A549 (cell line): ENCODE measurements around the gene ERFL. TPM values are rescaled to one million over a fixed set of nuclear protein-coding genes. Genes with fewer than 3 reads are reported as not detected.
A peak's percentile ranks its signal among the peaks of the same experiment; 100 is the strongest.

Experiments
- ATAC-seq, 2 experiments: fragments of 200-7000 bp in 1 of 2; fragments of >200 bp in 1 of 2; cut with Nextera tagmentation in 1 of 2; cut with Tn5 transposase in 1 of 2; 3 replicates each; pipeline versions ENCODE4 v1.8.0 to v1.9.1; 2018 to 2020; ENCODE audit warnings: mild to moderate bottlenecking in 1 of 2, moderate library complexity in 1 of 2
- CTCF ChIA-PET: fragments of 300-600 bp; sonication (Branson Sonifier 250); formaldehyde crosslinking; extraction: SDS; loops from one replicate; lab custom pipeline; 2021; ENCODE audit warnings: antibody characterized with exemption, inconsistent platforms; lab: Yijun Ruan, JAX
- POLR2A ChIA-PET: fragments of 350-600 bp; formaldehyde crosslinking; extraction: SDS; loops from one replicate; lab custom pipeline; 2021; ENCODE audit warnings: antibody characterized with exemption, inconsistent platforms; lab: Yijun Ruan, JAX
- DNase-seq, 2 experiments: peaks; one replicate each; pipeline versions ENCODE4 v3.0.0 to v3.0.0-alpha.2; 2011 to 2016; ENCODE audit warnings: low read depth in 1 of 2, low spot score in 1 of 2
- FAIRE-seq: peaks from 2 replicates; lab custom pipeline; 2011; peaks lifted over from hg19 to GRCh38; lab: Jason Lieb, UNC
- H3K27ac ChIP-seq, 2 experiments: fragments of >200 bp; sonication (Bioruptor Twin); formaldehyde crosslinking; 3 replicates each; pipeline ENCODE4 v1.5.1; 2016 to 2017
- H3K4me1 ChIP-seq: fragments of >200 bp; sonication (Bioruptor Twin); formaldehyde crosslinking; 3 replicates; pipeline ENCODE4 v1.6.1; 2016
- H3K4me2 ChIP-seq: fragments of >200 bp; sonication (Bioruptor Twin); formaldehyde crosslinking; 3 replicates; pipeline ENCODE4 v1.6.1; 2016
- H3K4me3 ChIP-seq: fragments of >200 bp; sonication (Bioruptor Twin); formaldehyde crosslinking; 3 replicates; pipeline ENCODE4 v1.5.1; 2016
- H3K9me3 ChIP-seq: fragments of >200 bp; sonication (Bioruptor Twin); formaldehyde crosslinking; 3 replicates; pipeline ENCODE4 v1.6.1; 2016
- BHLHE40 ChIP-seq: IDR thresholded peaks from 2 replicates; pipeline ENCODE4 v1.6.1; 2012; ENCODE audit warnings: low read depth, low read length, inconsistent platforms
- CBX2 ChIP-seq: fragments of 200-600 bp; sonication (generic); IDR thresholded peaks from 2 replicates; pipeline ENCODE4 v1.6.1; 2016; ENCODE audit warnings: low read depth, mild to moderate bottlenecking, borderline replicate concordance
- CEBPB ChIP-seq, 2 experiments: fragments of >200 bp in 1 of 2; sonication (Bioruptor Twin) in 1 of 2; formaldehyde crosslinking in 1 of 2; IDR thresholded peaks; 2 replicates each; pipeline ENCODE4 v1.6.1; 2012 to 2016
- ELK1 ChIP-seq: fragments of 150-350 bp; IDR thresholded peaks from 2 replicates; pipeline ENCODE4 v1.6.1; 2014; ENCODE audit warnings: low read depth, mild to moderate bottlenecking, low read length
- EP300 ChIP-seq, 2 experiments: fragments of >200 bp; sonication (Bioruptor Twin); formaldehyde crosslinking; IDR thresholded peaks; 2 replicates in 1 of 2; 3 replicates in 1 of 2; pipeline ENCODE4 v1.6.1; 2016 to 2017
- ESRRA ChIP-seq: fragments of 150-350 bp; IDR thresholded peaks from 2 replicates; pipeline ENCODE4 v1.6.1; 2014; ENCODE audit warnings: mild to moderate bottlenecking, low read length, borderline replicate concordance
- FOSB ChIP-seq: fragments of 250-450 bp; sonication (Bioruptor Pico); IDR thresholded peaks from 2 replicates; pipeline ENCODE4 v1.5.0; 2020; ENCODE audit warnings: mild to moderate bottlenecking, moderate library complexity
- FOXS1 ChIP-seq: fragments of 250-450 bp; sonication (Bioruptor Pico); IDR thresholded peaks from 2 replicates; pipeline ENCODE4 v1.5.0; 2020; ENCODE audit warnings: mild to moderate bottlenecking, moderate library complexity
- HDAC2 ChIP-seq: fragments of 200-600 bp; sonication (generic); IDR thresholded peaks from 2 replicates; pipeline ENCODE4 v1.6.1; 2016
- HES2 ChIP-seq: fragments of >200 bp; sonication (Bioruptor Twin); formaldehyde crosslinking; IDR thresholded peaks from 2 replicates; pipeline ENCODE4 v1.6.1; 2016
- HEYL ChIP-seq: fragments of 250-450 bp; sonication (Bioruptor Pico); IDR thresholded peaks from 2 replicates; pipeline ENCODE4 v1.8.0; 2021; ENCODE audit warnings: mild to moderate bottlenecking, moderate library complexity
- MAFK ChIP-seq: fragments of 450-650 bp; IDR thresholded peaks from 2 replicates; pipeline ENCODE4 v1.6.1; 2014; ENCODE audit not compliant: partially characterized antibody
- MAZ ChIP-seq: fragments of 150-350 bp; IDR thresholded peaks from 2 replicates; pipeline ENCODE4 v1.6.1; 2014; ENCODE audit warnings: antibody characterized with exemption, low read depth, low read length, borderline replicate concordance
- MYC ChIP-seq: IDR thresholded peaks from 2 replicates; pipeline ENCODE4 v1.6.1; 2012; ENCODE audit warnings: mild to moderate bottlenecking, inconsistent platforms, low read length, improper control_type of control experiment, borderline replicate concordance
- NPAS2 ChIP-seq: fragments of 250-450 bp; sonication (Bioruptor Pico); IDR thresholded peaks from 2 replicates; pipeline ENCODE4 v1.8.0; 2022; ENCODE audit warnings: mild to moderate bottlenecking, moderate library complexity, borderline replicate concordance
- POLR2AphosphoS2 ChIP-seq: conservative IDR thresholded peaks from 2 replicates; pipeline ENCODE4 v1.6.1; 2012; ENCODE audit warnings: low read length, improper control_type of control experiment, inconsistent platforms
- RAD21 ChIP-seq, 2 experiments: fragments of >200 bp in 1 of 2; sonication (Bioruptor Twin) in 1 of 2; formaldehyde crosslinking in 1 of 2; IDR thresholded peaks in 1 of 2; conservative IDR thresholded peaks in 1 of 2; 2 replicates in 1 of 2; 3 replicates in 1 of 2; pipeline ENCODE4 v1.6.1; 2012 to 2018; ENCODE audit warnings: inconsistent platforms in 1 of 2
- RCOR1 ChIP-seq: fragments of 150-350 bp; IDR thresholded peaks from 2 replicates; pipeline ENCODE4 v1.6.1; 2014; ENCODE audit warnings: antibody characterized with exemption, low read length, low read depth
- RFX5 ChIP-seq: fragments of 450-650 bp; IDR thresholded peaks from 2 replicates; pipeline ENCODE4 v1.7.1; 2014; ENCODE audit warnings: antibody characterized with exemption, mild to moderate bottlenecking, moderate library complexity
- SREBF2 ChIP-seq: fragments of 450-650 bp; IDR thresholded peaks from 2 replicates; pipeline ENCODE4 v1.6.1; 2014; ENCODE audit warnings: mild to moderate bottlenecking, moderate library complexity
- TFCP2L1 ChIP-seq: fragments of 250-450 bp; sonication (Bioruptor Pico); IDR thresholded peaks from 2 replicates; pipeline ENCODE4 v1.5.0; 2021; ENCODE audit warnings: mild to moderate bottlenecking
- ZC3H11A ChIP-seq: fragments of 450-650 bp; IDR thresholded peaks from 2 replicates; pipeline ENCODE4 v1.6.1; 2014; ENCODE audit warnings: antibody characterized with exemption, mild to moderate bottlenecking
- ZFP36 ChIP-seq: fragments of 450-650 bp; IDR thresholded peaks from 2 replicates; pipeline ENCODE4 v1.6.1; 2014; ENCODE audit warnings: borderline replicate concordance; ENCODE audit not compliant: partially characterized antibody
- ZNF302 ChIP-seq: fragments of 250-450 bp; sonication (Bioruptor Pico); IDR thresholded peaks from 2 replicates; pipeline ENCODE4 v1.9.0; 2021; ENCODE audit warnings: inconsistent platforms, mild to moderate bottlenecking, moderate library complexity
- WGBS: methylation state at CpG from one replicate; pipeline ENCODE4 v1.1.6; 2017; ENCODE audit errors: missing lambda C conversion rate; 5-methylcytosine and 5-hydroxymethylcytosine counted together
- polyA plus RNA-seq, 4 experiments: library from polyadenylated mRNA; depleted of rRNA in 3 of 4; stranded (reverse); fragments of >200 nt; fragmentation: RNase III in 1 of 4; extraction: RNeasy Plus Mini Kit Qiagen cat#74134 plus additional on column Dnase treatment in 1 of 4; gene quantifications; 2 replicates in 3 of 4; 3 replicates in 1 of 4; pipeline ENCODE4 v1.2.3, GENCODE V29; 2011 to 2017
- TF ChIP-seq, protein P1 (sequence below): fragments of 450-650 bp; IDR thresholded peaks from 2 replicates; pipeline ENCODE4 v1.6.1; 2014; ENCODE audit warnings: antibody characterized with exemption
- TF ChIP-seq, protein P2 (sequence below): fragments of >200 bp; sonication (Bioruptor Twin); formaldehyde crosslinking; IDR thresholded peaks from 3 replicates; pipeline ENCODE4 v1.5.1; 2016

ERFL gene
- polyA plus RNA-seq, 2 of the 4 experiments (the other 2 are of a cell fraction): 0.15 to 0.19 TPM

- POLR2A ChIA-PET: interaction anchor here (1.1 kb wide), 1 partner anchor 40 kb away, joined by 4 read pairs; no protein-coding TSS in a partner anchor
- Histone ChIP-seq H3K9me3 (no peaks in the 10 kb centered on the region), H3K4me2 (peak overlapping the region; percentile 46), H3K27ac (peak overlapping the region in 1 of 2 experiments; percentile 1; a peak in 1 of 6 replicates), H3K4me3 (no peak overlapping the region), H3K4me1 (peaks cover 17% of the 10 kb centered on the region)
- FAIRE-seq (no peak), DNase-seq (no peak), ATAC-seq (peak; percentile 17 to 61; a peak in 5 of 6 replicates)
- TF ChIP-seq ZNF302: no peak
- no peak for TF ChIP-seq SREBF2
- TF ChIP-seq ZFP36: no peak
- no peak for TF ChIP-seq NPAS2 (CRISPR knock-in tag)
- TF ChIP-seq RCOR1: no peak
- no peak for TF ChIP-seq HDAC2
- TF ChIP-seq ELK1: no peak
- no peak for TF ChIP-seq HEYL
- TF ChIP-seq RFX5: no peak
- no peak for TF ChIP-seq TFCP2L1 (CRISPR knock-in tag)
- WGBS: 30% methylated on average over 37 of the region's 51 CpGs
- CTCF ChIA-PET: interaction anchor here (1.0 kb wide), 1 partner anchor 78 kb away, joined by 3 read pairs; no protein-coding TSS in a partner anchor
Observed at GRCh38 chr19:41912899-41913537, 15.2 kb downstream of the ERFL start.

DNA sequence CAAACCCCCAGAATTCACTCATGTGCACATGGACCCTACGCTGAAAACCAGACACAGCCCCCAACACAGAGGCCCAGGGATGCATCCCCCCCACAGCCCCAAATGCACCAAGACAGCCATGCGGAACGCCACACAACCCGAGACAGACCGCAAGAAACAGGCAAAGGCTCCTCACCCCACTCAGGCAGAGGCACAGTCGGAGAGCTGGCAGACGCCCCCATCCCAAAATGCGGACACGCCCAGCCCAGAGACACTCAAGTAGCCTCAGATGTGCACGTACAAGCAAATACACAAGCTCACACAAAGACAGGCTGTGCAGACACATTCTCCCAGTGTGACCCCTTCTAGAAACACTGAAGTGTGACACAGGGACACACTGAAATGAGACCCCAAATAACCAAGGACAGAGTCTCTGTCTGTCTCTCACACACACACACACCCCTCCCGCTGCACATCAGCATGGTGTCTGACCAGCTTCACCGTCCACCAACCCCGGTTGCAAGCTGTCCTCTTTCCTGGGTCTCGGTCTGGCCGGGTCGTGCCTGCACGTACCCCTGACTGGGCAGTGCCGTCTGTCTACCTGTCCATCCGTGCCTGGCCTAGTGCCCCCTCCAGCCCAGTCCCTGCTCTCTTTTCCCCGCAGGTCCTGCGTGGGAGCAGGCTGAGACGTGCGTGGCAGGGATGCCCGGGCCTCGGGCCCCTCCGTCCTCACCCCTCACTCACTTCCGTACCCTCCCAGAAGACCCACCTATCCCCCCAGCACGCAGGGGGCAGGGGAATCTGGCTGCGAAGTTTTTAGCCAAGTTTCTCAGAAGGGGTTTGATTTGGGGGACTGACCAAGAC is 16.1 kb downstream of the ERFL start:
- FAIRE-seq (no peak), DNase-seq (no peak), ATAC-seq (peak; percentile 1 to 6; a peak in 3 of 6 replicates)
- CTCF ChIA-PET: interaction anchor here (0.9 to 2.2 kb wide), 9 partner anchors 11 to 463 kb away, joined by 3 to 9 read pairs (median 3); no protein-coding TSS in a partner anchor
- H3K4me1 ChIP-seq: peaks cover 21% of the 10 kb centered on the region
- no peaks in the 10 kb centered on the region for H3K9me3 ChIP-seq
- H3K4me3 ChIP-seq: no peak overlapping the region
- TF ChIP-seq, protein P1, sequence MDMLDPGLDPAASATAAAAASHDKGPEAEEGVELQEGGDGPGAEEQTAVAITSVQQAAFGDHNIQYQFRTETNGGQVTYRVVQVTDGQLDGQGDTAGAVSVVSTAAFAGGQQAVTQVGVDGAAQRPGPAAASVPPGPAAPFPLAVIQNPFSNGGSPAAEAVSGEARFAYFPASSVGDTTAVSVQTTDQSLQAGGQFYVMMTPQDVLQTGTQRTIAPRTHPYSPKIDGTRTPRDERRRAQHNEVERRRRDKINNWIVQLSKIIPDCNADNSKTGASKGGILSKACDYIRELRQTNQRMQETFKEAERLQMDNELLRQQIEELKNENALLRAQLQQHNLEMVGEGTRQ: no peak
- TF ChIP-seq MAZ: no peak
- TF ChIP-seq FOSB: no peak
- no peak for TF ChIP-seq CBX2
- TF ChIP-seq MAFK: no peak
- no peak for TF ChIP-seq ZC3H11A
- TF ChIP-seq ESRRA: no peak
- TF ChIP-seq HES2: no peak
- TF ChIP-seq POLR2AphosphoS2: no peak; the same call in 1 of the 2 replicates
- TF ChIP-seq TFCP2L1 (CRISPR knock-in tag): no peak
- no peak for TF ChIP-seq NPAS2 (CRISPR knock-in tag)
- no peak for TF ChIP-seq BHLHE40
- TF ChIP-seq, protein P2, sequence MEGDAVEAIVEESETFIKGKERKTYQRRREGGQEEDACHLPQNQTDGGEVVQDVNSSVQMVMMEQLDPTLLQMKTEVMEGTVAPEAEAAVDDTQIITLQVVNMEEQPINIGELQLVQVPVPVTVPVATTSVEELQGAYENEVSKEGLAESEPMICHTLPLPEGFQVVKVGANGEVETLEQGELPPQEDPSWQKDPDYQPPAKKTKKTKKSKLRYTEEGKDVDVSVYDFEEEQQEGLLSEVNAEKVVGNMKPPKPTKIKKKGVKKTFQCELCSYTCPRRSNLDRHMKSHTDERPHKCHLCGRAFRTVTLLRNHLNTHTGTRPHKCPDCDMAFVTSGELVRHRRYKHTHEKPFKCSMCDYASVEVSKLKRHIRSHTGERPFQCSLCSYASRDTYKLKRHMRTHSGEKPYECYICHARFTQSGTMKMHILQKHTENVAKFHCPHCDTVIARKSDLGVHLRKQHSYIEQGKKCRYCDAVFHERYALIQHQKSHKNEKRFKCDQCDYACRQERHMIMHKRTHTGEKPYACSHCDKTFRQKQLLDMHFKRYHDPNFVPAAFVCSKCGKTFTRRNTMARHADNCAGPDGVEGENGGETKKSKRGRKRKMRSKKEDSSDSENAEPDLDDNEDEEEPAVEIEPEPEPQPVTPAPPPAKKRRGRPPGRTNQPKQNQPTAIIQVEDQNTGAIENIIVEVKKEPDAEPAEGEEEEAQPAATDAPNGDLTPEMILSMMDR: no peak
- no peak for TF ChIP-seq MYC
- no peak for TF ChIP-seq RCOR1
- no peak for TF ChIP-seq HEYL
- no peak for TF ChIP-seq CEBPB (IDR thresholded peaks at IDR 0.05)
- TF ChIP-seq RAD21 (conservative IDR thresholded peaks at IDR 0.05 in 1 of 2, IDR thresholded peaks at IDR 0.05 in 1 of 2): no peak
- no peak for TF ChIP-seq EP300 (IDR thresholded peaks at IDR 0.05)
- TF ChIP-seq FOXS1 (CRISPR knock-in tag): no peak
- WGBS: 71% methylated on average over 29 of the region's 29 CpGs
- no peak overlapping the region for H3K27ac ChIP-seq
- POLR2A ChIA-PET: interaction anchor here (0.6 to 1.1 kb wide), 3 partner anchors 10 to 47 kb away, joined by 3 to 4 read pairs (median 3); no protein-coding TSS in a partner anchor
- H3K4me2 ChIP-seq: no peak overlapping the region
